ENCODE data around the gene SLC8B1.

Gene SLC8B1

DNA sequence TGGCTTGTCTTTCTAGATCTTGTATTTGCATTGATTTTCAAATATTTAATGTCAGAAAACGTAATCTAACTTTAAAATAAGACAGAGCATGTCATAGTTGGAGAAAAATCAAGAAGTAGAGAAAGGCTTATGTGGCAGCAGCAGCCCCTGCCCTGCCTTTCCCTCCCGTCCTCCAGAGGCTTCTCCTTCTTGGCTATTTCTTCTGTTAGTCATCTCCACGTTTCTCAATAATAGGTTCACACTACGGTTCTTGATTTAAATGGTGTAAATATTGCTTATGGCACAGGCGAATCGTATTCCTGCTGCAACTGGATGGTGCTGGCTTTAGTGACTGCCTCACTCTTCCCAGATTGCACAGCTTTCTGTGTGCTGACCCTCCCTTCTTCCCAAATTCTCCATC is 42.8 kb downstream of the SLC8B1 start:
- DNase-seq = no peak

DNA sequence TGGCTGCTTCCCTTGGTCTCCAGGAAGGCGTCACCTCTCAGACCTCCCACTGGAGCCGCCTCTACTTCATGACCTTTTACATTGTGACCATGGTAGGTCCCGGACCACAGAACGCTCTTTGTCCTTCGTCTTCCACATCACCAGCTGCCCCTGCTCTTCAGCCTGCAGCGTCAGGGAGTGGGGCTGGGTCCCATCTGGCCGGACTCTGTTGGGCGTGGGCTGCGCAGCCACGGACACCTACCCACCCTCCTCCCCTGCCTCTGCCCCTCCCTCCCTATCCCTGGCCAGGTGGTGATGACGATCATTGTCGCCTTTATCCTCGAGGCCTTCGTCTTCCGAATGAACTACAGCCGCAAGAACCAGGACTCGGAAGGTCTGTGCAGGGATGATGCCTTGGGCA is 43.3 kb downstream of the SLC8B1 start:
- no peak for DNase-seq

- DNase-seq = no peak
Measured at GRCh38 chr12:113290506-113290905, 44.4 kb downstream of the SLC8B1 start.

DNA sequence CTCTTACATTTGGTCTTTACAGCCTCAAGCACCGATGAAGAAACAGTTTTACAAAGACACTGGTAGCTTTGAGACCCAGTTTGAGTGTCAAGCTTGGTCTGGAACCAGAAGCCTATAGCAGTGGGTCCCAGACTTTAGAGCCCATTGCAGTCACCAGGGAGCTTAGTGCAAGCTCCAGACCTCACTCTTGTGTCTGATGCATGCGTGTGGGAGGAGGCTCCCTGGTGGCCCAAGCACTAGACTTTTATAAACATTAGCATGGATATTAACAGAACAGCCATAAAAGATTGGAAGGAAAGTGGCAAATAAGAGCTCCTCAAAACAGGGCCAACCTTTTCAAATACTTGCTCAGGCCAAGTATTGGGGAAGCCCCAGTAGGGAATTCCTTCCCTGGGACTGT is 45.5 kb downstream of the SLC8B1 start:
- no peak for DNase-seq

DNA sequence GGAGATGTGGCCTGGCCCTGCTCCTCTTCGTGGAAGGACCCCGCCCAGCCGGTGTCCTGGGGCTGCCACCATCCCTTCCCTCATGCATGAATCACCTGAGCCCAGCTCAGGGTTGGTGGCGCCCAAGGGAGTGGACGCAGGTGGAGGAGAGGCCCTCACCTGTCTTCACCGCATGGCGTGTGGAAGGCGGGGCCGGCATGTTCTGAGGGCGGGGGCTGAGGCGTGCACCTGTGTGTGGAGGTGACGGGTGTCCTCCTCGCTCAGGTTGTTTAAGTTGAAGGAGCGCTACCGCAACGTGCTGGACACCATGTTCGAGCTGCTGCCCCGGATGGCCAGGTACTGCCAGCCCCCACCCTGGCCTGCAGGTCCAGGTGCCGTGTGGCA is 47.0 kb downstream of the SLC8B1 start:
- DNase-seq = no peak

- no peak for DNase-seq
Measured at GRCh38 chr12:113287146-113287898, 47.6 kb downstream of the SLC8B1 start.

GRCh38 chr12:113286712-113287111 is 48.2 kb downstream of the SLC8B1 start:
- no peak for DNase-seq

GRCh38 chr12:113285679-113286610 is 49.0 kb downstream of the SLC8B1 start:
- DNase-seq = no peak

DNA sequence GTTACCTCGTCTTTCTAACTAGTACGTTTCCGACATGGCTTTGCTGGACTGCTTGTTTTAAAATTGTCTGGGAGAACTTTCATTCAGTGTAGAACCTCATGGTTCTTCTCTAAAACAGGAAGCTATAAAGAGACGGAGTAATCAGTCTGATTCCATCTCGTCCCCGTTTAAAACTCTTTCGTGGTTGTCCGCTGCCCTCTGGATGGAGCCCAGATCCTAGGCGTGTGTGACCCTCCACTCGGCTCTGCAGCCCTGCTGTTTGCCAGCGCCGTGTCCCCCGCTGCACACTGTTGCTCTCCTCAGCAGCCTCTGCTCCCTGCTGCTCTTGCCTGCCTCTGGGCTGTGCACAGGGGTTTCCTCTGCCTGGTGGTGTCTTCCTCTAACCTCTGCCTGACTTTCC is 50.2 kb downstream of the SLC8B1 start:
- DNase-seq = no peak

- no peak for DNase-seq
Measured at GRCh38 chr12:113278633-113279032, 56.3 kb downstream of the SLC8B1 start.

GRCh38 chr12:113278141-113278540 is 56.8 kb downstream of the SLC8B1 start:
- DNase-seq = no peak

DNA sequence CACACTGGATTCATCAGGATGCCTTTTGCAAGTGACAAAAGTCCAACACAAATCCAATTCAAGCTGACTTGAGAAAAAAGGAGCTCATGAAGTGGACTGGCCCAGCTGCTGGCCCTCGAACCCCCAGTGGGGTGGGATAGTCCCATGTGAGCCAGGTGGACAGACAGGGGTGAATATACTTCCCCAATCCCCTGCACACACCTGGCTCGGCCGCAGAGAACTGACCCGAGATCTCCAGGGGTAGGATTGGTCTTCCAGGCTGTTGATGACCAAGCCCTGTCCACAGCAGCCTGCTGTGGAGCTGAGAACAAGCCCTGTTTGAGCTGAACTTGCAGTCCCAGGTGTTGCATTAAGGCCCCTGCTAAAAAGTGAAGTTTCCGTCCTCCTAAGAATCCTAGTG is 57.4 kb downstream of the SLC8B1 start:
- DNase-seq = no peak

DNA sequence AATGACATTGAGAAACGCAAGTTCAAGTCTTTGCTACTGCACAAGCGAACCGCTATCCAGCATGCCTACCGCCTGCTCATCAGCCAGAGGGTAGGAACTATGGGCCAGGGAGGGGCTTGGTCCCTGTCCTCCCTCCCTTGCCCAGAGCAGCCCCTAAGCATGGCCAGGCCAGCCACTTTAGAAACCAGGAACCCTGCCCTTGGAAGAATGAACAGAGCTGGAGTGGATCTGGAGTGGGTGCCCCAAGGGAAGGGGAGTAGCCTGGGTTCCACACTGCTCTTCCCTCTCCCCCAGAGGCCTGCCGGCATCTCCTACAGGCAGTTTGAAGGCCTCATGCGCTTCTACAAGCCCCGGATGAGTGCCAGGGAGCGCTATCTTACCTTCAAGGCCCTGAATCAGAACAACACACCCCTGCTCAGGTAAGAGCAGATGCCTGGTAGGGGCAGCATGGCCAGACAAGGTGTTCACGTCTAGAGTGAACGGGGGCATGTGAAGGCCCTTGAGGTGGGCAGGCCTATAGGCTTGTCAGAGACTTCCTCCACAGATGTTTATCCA is 57.9 kb downstream of the SLC8B1 start:
- DNase-seq = no peak

DNA sequence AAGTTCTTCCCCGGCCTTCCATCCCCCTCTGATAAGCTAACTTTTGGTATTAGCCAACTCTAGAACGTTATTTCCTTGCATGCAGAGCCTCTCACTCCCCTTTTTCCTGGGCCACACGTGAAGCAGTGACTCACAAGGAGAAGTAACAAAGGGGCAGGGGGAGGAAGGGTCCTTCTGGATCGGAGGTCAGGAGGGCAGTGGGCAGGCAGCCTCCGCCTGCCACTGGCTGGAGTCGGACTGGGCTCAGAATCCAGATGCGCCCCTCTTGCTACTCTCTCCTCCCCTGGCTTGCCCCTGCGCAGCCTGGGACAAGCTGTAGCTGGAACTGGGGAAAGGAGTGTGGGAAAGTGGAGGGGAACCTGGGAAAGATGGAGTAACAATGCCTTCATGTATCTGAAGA is 58.6 kb downstream of the SLC8B1 start:
- no peak for DNase-seq

DNA sequence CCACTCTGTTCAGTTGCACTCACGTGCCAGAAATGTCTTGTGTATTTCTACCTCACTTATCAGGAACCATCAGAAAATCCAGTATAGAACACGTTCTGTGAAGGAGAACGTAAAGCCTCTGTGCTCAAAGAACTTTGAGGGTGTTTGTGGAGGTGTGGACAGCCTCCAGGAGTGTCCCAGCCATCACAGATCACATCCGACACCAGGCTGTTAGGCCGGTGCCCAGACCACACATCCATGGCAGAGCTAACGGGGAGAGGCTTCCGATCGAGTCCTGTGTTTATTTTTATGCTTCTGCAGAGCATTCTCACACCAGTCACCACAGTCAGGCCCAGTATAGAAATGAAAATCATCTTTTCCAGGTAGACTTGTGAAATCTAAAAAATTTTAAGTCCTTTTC is 60.1 kb downstream of the SLC8B1 start:
- DNase-seq = no peak

GRCh38 chr12:113273053-113273725 is 61.7 kb downstream of the SLC8B1 start:
- DNase-seq = no peak

DNA sequence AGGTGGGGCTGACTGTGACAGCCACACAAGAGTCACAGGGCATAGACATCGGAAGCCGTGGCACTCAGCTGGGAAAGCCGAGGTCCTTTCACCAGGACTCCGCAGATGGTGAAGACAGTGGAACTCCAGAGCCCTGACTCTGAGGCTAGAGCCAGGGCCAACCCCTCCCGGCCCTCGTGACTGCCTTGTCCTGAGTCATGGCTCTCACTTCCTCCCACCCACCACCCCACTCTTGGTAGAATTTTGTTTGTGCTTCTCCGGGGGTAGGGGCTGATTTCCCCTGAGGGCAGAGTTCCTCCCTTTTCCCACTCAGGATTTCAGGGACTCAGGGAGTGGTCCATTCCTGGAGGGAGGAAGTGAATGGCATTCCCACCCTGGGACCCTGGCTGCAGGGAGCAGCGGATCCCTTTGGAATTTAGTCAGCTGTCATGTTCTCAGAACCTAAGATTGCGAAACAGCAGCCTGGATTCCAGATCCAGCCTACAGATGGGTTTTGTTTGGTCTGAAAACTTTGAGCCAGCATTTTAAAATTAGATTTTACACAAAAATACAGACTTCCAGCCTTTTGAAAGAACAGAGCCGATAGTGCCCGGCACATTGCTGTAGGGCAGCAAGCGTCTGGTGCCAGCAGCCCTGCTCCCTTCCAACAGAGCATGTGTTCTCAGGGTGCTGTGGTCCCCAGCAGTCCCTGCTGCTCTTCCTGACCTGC is 62.9 kb downstream of the SLC8B1 start:
- peak; percentile 52 to 62 for DNase-seq

- DNase-seq = no peak
Measured at GRCh38 chr12:113271466-113271852, 63.5 kb downstream of the SLC8B1 start.

DNA sequence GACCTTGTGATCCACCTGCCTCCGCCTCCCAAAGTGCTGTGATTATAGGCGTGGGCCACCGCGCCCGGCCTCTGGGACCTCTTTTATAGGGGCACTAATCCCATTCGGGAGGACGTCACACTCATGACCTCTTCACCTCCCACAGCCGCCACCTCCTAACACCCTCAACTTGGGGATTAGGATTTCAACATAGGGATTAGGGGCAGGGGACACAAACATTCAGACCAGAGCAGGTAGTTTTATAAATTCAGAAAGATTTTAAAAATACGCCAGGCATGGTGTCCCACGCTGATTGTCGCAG is 64.2 kb downstream of the SLC8B1 start:
- DNase-seq = no peak

DNA sequence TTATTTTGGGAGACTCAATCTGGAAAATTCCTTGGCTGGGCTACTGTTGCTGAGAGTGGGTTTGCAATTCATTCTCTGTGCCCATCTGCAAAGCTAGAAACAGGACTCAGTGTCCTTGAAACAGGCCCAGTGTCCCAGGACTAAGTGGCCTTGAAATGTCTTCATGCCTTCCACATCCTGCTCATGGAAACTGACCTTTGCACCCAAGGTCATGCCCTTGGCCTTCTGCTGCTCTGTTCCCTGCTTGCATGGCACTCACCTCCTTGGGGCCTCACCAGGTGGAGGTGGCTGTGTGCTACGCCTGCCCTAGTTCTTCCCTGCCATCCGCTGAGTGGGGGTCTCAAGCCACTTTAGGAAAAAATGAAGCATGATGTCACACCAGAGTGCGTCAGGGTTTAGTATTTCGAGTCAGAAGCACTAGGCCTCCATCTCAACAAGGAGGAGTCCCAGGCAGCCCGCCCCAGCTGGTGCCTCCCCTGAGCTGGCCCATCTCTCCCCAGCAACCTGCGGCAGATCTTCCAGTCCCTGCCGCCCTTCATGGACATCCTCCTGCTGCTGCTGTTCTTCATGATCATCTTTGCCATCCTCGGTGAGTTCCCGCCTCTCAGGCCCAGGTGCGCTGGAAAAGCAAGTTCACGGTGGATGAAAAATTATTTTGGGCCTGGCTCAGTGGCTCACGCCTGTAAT is 65.5 kb downstream of the SLC8B1 start:
- DNase-seq = no peak

DNA sequence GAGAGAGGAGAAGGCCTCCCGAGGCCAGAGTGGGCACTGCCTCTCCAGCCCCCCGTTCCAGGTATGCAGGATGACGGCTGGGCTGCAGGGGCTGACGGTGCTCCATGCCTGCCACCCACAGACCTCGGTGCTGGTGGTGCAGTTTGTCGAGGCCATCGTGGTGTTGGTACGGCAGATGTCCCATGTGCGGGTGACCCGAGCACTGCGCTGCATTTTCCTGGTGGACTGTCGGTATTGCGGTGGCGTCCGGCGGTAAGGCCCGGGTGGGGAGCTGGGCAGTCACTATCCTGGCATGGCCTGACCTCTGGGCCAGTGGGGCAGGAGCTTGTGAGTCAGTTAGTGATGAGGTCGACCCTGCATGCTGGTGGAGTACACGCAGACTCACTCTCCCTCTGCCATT is 66.3 kb downstream of the SLC8B1 start:
- DNase-seq = no peak

- DNase-seq = no peak
Measured at GRCh38 chr12:113268136-113268535, 66.8 kb downstream of the SLC8B1 start.
